VCaP (cell line): ENCODE results near the gene SLC39A8.
A peak's percentile ranks its signal among the peaks of the same experiment; 100 is the strongest.

Source experiments
- H3K27ac ChIP-seq: fragments of 450-650 bp; 2 replicates; pipeline ENCODE4 v1.5.1; 2017
- CTCF ChIP-seq: fragments of 450-650 bp; conservative IDR thresholded peaks from 2 replicates; pipeline ENCODE4 v1.5.1; 2017; ENCODE audit warnings: mild to moderate bottlenecking, moderate library complexity

Gene SLC39A8

DNA sequence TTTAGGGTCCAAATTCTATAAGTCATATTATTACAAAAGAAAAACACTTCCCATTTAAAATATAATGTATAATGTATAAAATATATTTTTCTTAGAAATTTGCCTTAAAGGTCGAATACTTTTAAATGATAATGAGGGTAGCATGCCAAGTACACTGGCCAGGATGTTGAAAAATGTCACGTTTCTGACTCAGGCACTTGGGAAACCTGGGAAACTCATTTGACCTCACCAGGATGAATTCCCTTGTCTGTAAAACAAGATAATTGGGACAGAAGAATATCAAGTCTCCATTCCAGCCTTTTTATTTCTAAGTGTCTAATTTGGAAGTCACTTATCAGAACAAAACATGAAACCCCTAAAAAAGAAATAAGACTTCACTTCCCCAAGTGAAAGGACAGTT lies 3.4 kb upstream of the SLC39A8 start:
- H3K27ac ChIP-seq: no peak overlapping the region
- no peak for TF ChIP-seq CTCF

DNA sequence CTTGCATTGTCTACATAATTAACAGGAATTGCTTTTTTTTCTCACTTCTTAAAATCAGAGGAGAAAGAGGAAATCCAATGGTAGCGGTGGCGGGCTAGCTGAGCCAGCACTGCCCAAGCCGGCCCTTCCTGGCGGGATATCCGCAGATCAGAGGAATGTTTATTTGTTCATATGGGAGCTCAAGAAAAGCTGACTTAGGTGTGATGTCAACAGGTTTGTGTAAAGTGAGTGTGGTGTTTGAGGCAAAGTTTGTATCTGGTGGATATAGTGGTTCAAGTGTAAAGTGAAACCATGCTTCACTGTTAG lies 466 bp upstream of the SLC39A8 start:
- no peak overlapping the region; the same call in 1 of the 2 replicates for H3K27ac ChIP-seq
- TF ChIP-seq CTCF: peak; percentile 58

DNA sequence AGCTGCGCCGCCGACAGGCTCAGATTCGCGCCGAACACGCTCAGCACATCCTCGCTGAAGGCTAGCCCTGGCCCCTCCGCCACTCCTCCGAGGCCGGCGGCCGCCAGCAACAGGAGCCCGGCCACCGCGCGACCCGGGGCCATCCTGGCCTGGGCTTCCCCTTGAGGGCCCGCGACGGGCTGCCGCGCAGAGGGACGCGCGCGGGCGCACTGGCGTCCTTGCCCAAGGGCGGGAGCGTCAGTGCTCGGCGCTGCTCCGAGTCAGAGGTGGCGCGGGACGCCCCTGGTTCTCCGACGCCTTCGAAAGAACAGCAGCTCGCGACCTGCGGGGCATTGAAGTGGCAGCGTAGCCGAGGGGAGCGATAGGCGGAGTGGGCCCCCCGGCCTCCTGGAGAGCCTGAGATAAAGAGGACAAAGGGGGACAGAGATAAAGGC lies 745 bp downstream of the SLC39A8 start:
- peak overlapping the region; percentile 54 for H3K27ac ChIP-seq
- TF ChIP-seq CTCF: no peak

DNA sequence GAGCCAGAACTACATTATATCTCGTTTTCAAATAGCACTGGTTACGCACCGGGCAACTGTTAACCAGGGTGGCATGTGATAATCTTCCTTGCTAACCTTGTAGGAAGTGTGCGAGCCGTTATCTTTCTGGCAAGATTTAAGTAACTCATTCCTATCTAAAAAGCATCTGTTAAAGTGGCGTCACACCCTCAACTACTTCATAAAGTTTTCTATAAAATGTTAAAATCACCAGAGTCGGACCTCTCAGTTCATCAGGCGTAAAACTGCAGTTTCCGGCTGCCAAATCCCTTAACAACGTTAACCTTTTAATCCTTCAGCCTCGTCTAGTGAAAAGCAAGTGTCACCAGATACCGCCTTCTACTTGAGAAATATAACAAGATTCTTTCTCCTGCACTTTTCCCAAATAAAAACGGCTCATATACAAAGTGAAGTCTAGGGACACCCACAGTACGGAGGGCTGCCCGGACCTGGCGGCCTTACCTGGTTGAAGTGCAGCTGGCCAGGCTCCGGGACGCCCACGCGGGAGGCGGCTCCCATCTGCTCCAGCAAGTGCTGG lies 1.2 kb downstream of the SLC39A8 start:
- no peak for TF ChIP-seq CTCF
- H3K27ac ChIP-seq: peak overlapping the region; percentile 54

DNA sequence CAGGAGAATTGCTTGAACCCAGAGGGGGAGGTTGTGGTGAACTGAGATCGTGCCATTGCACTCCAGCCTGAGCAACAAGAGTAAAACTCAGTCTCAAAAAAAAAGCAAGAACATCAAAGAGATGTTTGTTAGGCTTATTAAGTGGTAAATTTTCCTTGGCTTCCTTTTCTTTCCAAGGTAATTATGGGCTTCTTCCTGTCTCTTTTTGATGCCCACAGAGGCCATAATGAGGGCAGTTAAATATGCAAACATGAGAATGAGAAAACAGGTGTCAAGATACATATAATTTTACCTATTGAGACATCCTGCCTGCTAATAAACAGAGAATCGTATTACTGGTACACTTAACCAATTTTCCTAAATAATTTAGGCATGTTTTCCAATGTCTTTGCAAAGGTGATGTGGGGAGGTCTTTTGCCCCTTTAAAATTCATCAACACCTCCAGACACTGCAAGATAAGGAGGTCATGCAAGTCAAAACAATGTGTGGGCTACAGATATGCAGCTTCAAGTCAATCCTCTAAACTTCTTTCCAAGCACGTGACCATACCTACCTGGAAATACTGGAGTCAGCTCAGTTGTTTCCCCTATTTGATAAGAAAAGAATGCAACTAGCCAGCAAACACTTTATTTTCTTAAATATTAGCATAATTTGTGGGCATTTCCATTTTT lies 2.7 kb downstream of the SLC39A8 start:
- TF ChIP-seq CTCF: no peak
- H3K27ac ChIP-seq: no peak overlapping the region

- TF ChIP-seq CTCF: no peak
Observed at GRCh38 chr4:102341201-102341600, 4.1 kb downstream of the SLC39A8 start.

GRCh38 chr4:102339018-102339417 lies 6.3 kb downstream of the SLC39A8 start:
- TF ChIP-seq CTCF: no peak
- no peak overlapping the region for H3K27ac ChIP-seq

More at GRCh38 chr4:102341201-102341600, 4.1 kb downstream of the SLC39A8 start:
- no peak overlapping the region for H3K27ac ChIP-seq
